Hepatocyte (in vitro differentiated cells): Measurements from ENCODE around the gene PSAPL1.

Experiments
- EZH2 ChIP-seq: fragments of 200-600 bp; sonication (generic); IDR thresholded peaks from 2 replicates; pipeline ENCODE4 v1.6.1; 2016; ENCODE audit warnings: antibody characterized with exemption, mild to moderate bottlenecking, borderline replicate concordance
- EZH2phosphoT487 ChIP-seq: fragments of 200-600 bp; sonication (generic); IDR thresholded peaks from one replicate; pipeline ENCODE4 v1.6.1; 2018; ENCODE audit warnings: antibody characterized with exemption, mild to moderate bottlenecking, low read depth, moderate library complexity; ENCODE audit not compliant: unreplicated experiment, severe bottlenecking
- TF ChIP-seq, protein P1 (sequence below): fragments of 200-600 bp; sonication (generic); IDR thresholded peaks from 2 replicates; pipeline ENCODE4 v1.5.1; 2016; ENCODE audit warnings: antibody characterized with exemption, mild to moderate bottlenecking; ENCODE audit not compliant: poor library complexity

DNA sequence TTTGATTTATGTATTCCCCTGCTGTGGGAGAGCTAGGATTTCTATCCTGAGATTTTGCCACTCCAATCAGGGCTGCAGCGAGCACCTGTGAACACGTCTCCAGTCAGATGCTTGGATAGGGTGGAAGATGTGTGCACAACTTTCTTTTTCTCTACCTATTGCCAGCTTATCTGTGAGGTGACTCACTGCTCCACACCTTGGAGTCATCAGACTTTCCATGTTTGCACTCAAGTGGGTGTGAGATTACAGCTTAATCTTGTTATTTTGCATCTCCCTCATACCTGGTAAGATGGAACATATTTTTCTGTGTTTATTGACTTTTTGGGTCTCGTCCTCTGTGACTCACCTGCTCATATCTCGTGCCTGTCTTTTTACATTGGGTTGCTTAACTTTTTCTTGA is 32.2 kb downstream of the PSAPL1 start:
- TF ChIP-seq, protein P1, sequence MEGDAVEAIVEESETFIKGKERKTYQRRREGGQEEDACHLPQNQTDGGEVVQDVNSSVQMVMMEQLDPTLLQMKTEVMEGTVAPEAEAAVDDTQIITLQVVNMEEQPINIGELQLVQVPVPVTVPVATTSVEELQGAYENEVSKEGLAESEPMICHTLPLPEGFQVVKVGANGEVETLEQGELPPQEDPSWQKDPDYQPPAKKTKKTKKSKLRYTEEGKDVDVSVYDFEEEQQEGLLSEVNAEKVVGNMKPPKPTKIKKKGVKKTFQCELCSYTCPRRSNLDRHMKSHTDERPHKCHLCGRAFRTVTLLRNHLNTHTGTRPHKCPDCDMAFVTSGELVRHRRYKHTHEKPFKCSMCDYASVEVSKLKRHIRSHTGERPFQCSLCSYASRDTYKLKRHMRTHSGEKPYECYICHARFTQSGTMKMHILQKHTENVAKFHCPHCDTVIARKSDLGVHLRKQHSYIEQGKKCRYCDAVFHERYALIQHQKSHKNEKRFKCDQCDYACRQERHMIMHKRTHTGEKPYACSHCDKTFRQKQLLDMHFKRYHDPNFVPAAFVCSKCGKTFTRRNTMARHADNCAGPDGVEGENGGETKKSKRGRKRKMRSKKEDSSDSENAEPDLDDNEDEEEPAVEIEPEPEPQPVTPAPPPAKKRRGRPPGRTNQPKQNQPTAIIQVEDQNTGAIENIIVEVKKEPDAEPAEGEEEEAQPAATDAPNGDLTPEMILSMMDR: no peak
- no peak for TF ChIP-seq EZH2
- TF ChIP-seq EZH2phosphoT487: no peak
